GM12892 (cell line): ENCODE measurements around the gene PCSK5.

Experiments used
- POLR2A ChIP-seq: IDR thresholded peaks from 2 replicates; pipeline ENCODE4 v1.6.1; 2011; ENCODE audit warnings: low read depth, low read length, control low read depth
- POLR2AphosphoS5 ChIP-seq: IDR thresholded peaks from 2 replicates; pipeline ENCODE4 v1.6.1; 2011; ENCODE audit warnings: low read depth, low read length, control low read depth

DNA sequence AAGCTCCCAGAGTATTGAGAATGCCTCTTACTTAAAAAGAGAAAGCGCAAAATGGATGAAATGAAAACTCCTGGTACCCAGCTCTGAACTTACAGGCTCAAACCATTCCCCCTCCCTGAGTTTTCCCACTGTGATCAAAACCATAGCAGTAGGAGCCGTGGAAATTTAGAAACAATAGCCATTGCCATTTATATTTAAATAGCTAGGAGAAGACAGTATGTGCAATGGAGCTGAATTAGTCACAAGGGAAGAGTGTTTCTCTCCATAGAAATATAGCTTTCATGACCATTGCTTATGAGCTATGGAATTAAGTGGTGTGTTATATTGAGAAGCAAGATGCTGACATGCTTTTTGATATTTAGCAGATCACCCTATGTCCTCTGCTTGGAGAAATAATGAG is 84.6 kb downstream of the PCSK5 start:
- no peak for TF ChIP-seq POLR2A
- no peak for TF ChIP-seq POLR2AphosphoS5
